Suprapubic skin (tissue), 4 donors: Measurements from ENCODE around the gene BIRC3. TPM values are rescaled to one million over a fixed set of nuclear protein-coding genes. Genes with fewer than 3 reads are reported as not detected.

Source experiments
- DNase-seq, 2 donors: peaks; one replicate each; pipeline ENCODE4 v3.0.0-alpha.2; 2019; ENCODE audit warnings: low spot score in 2 of 2
- H3K27ac ChIP-seq: fragments of 200-600 bp; sonication (generic); one replicate; pipeline ENCODE4 v1.5.1; 2019
- H3K27me3 ChIP-seq: fragments of 200-600 bp; sonication (generic); one replicate; pipeline ENCODE4 v1.5.1; 2019
- H3K36me3 ChIP-seq: fragments of 200-600 bp; sonication (generic); one replicate; pipeline ENCODE4 v1.5.1; 2019
- H3K4me1 ChIP-seq: fragments of 200-600 bp; sonication (generic); one replicate; pipeline ENCODE4 v1.5.1; 2019
- H3K4me3 ChIP-seq: fragments of 200-600 bp; sonication (generic); one replicate; pipeline ENCODE4 v1.5.1; 2019; ENCODE audit warnings: mild to moderate bottlenecking
- H3K9me3 ChIP-seq: fragments of 200-600 bp; sonication (generic); one replicate; pipeline ENCODE4 v1.5.1; 2019
- EP300 ChIP-seq: sonication (generic); formaldehyde crosslinking; IDR thresholded peaks from one replicate; pipeline ENCODE4 v1.6.1; 2017; ENCODE audit warnings: antibody characterized with exemption
- POLR2A ChIP-seq, 2 donors: fragments of 450-650 bp; IDR thresholded peaks; one replicate each; pipeline ENCODE4 v1.6.1; 2017; ENCODE audit warnings: antibody characterized with exemption in 2 of 2, mild to moderate bottlenecking in 2 of 2, moderate library complexity in 2 of 2
- POLR2AphosphoS5 ChIP-seq, 3 donors: sonication (generic); formaldehyde crosslinking; IDR thresholded peaks; one replicate each; pipeline ENCODE4 v1.6.1; 2017; ENCODE audit warnings: antibody characterized with exemption in 3 of 3
- WGBS: methylation state at CpG from one replicate; pipeline ENCODE4 v1.1.5; 2018; 5-methylcytosine and 5-hydroxymethylcytosine counted together
- total RNA-seq, 4 donors: library from RNA; depleted of rRNA; stranded (reverse); fragments of >200 nt; gene quantifications; one replicate each; pipeline ENCODE4 v1.1.0, GENCODE V29; 2016
- TF ChIP-seq, protein P1 (sequence below), 2 donors: fragments of 200-600 bp in 1 of 2; fragments of 450-650 bp in 1 of 2; sonication (generic) in 1 of 2; IDR thresholded peaks; one replicate each; pipeline ENCODE4 v1.5.1; 2016 to 2019; ENCODE audit warnings: antibody characterized with exemption in 2 of 2, mild to moderate bottlenecking in 1 of 2, moderate library complexity in 1 of 2

The BIRC3 gene
- total RNA-seq, 4 donors from 2014 or later: 4.0 to 18.2 (median 10.7) TPM

DNA sequence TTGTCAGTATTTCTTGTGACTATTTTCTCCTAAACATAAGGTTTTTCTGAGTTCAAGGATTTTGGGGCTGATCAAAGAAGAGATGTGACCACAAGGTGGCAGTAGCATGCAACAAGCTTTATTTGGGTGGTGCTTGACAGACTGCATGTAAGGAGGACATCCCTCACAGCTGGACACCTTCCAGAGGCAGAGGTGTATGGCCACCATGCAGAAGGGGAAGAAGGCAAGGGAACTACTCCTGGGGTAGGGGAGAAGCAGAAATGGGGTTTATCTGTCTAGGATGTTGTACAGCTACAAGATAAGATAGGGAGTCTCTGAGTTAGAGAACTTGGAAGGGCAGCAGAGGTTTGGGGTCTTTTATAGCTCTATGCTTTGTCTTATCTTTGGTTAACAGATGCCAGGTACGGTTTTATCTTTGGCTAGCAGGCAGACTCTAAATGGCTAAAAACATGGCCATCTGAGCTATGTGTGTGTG, 24.6 kb downstream of the BIRC3 start:
- Histone ChIP-seq H3K27ac (no peak overlapping the region), H3K27me3 (no peaks in the 10 kb centered on the region), H3K36me3 (peaks cover 3% of the 10 kb centered on the region), H3K9me3 (no peaks in the 10 kb centered on the region), H3K4me3 (no peak overlapping the region), H3K4me1 (peaks cover 13% of the 10 kb centered on the region)
- TF ChIP-seq POLR2AphosphoS5 (IDR thresholded peaks at IDR 0.05) (no peak), POLR2A (IDR thresholded peaks at IDR 0.05) (no peak), EP300 (no peak)
- TF ChIP-seq, protein P1, sequence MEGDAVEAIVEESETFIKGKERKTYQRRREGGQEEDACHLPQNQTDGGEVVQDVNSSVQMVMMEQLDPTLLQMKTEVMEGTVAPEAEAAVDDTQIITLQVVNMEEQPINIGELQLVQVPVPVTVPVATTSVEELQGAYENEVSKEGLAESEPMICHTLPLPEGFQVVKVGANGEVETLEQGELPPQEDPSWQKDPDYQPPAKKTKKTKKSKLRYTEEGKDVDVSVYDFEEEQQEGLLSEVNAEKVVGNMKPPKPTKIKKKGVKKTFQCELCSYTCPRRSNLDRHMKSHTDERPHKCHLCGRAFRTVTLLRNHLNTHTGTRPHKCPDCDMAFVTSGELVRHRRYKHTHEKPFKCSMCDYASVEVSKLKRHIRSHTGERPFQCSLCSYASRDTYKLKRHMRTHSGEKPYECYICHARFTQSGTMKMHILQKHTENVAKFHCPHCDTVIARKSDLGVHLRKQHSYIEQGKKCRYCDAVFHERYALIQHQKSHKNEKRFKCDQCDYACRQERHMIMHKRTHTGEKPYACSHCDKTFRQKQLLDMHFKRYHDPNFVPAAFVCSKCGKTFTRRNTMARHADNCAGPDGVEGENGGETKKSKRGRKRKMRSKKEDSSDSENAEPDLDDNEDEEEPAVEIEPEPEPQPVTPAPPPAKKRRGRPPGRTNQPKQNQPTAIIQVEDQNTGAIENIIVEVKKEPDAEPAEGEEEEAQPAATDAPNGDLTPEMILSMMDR (IDR thresholded peaks at IDR 0.05): peak; percentile 61 to 75
- 54% methylated on average over 1 of the region's 1 CpG for whole genome bisulfite sequencing
- DNase-seq: peak; percentile 84

GRCh38 chr11:102343809-102344208, 26.5 kb downstream of the BIRC3 start:
- Histone ChIP-seq H3K4me1 (peaks cover 21% of the 10 kb centered on the region), H3K4me3 (no peak overlapping the region), H3K27me3 (no peaks in the 10 kb centered on the region), H3K27ac (no peak overlapping the region), H3K36me3 (no peaks in the 10 kb centered on the region), H3K9me3 (no peaks in the 10 kb centered on the region)
- WGBS: 32% methylated on average over 1 of the region's 1 CpG
- no peak for DNase-seq
- TF ChIP-seq, protein P1 (IDR thresholded peaks at IDR 0.05): no peak
- no peak for TF ChIP-seq POLR2AphosphoS5 (IDR thresholded peaks at IDR 0.05)
- TF ChIP-seq EP300: no peak
- TF ChIP-seq POLR2A (IDR thresholded peaks at IDR 0.05): no peak

DNA sequence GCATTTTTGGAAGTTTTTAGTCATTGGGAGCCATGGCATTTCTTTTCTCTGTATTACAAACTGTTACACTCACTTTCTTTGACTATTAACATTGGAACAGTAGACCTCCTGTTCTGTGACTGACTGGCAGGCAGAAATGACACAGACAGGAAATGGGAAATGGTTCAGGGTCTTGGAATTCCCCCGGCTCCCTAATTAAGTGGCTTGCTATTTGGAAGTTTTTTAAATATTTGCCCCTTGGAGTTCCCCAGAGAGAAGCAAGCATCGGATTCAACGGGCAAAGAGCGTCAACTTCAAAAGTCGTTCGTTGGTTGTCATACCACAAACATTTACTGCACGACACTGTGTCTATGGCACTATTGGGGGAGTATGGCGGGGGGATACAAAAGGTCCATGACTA, 28.6 kb downstream of the BIRC3 start:
- H3K27me3 ChIP-seq: no peaks in the 10 kb centered on the region
- H3K4me1 ChIP-seq: peaks cover 38% of the 10 kb centered on the region
- H3K4me3 ChIP-seq: peak overlapping the region; percentile 90
- peaks cover 12% of the 10 kb centered on the region for H3K36me3 ChIP-seq
- no peak for DNase-seq
- no peak for TF ChIP-seq POLR2A (IDR thresholded peaks at IDR 0.05)
- no peak for TF ChIP-seq EP300
- TF ChIP-seq POLR2AphosphoS5 (IDR thresholded peaks at IDR 0.05): no peak
- TF ChIP-seq, protein P1 (IDR thresholded peaks at IDR 0.05): no peak
- 15% methylated on average over 8 of the region's 8 CpGs for WGBS
- H3K9me3 ChIP-seq: no peaks in the 10 kb centered on the region
- H3K27ac ChIP-seq: peak overlapping the region; percentile 100

- Histone ChIP-seq H3K4me1 (peaks cover 38% of the 10 kb centered on the region), H3K36me3 (peaks cover 17% of the 10 kb centered on the region), H3K27me3 (no peaks in the 10 kb centered on the region), H3K27ac (peak overlapping the region; percentile 100), H3K4me3 (peak overlapping the region; percentile 90), H3K9me3 (no peaks in the 10 kb centered on the region)
- WGBS: 3% methylated on average over 5 of the region's 5 CpGs
- no peak for DNase-seq
- TF ChIP-seq POLR2AphosphoS5 (IDR thresholded peaks at IDR 0.05): no peak
- TF ChIP-seq EP300: no peak
- TF ChIP-seq, protein P1 (IDR thresholded peaks at IDR 0.05): no peak
- TF ChIP-seq POLR2A (IDR thresholded peaks at IDR 0.05): no peak
Observed at GRCh38 chr11:102346456-102346747, 29.1 kb downstream of the BIRC3 start.

- H3K36me3 ChIP-seq: peaks cover 22% of the 10 kb centered on the region
- 0% methylated on average over 16 of the region's 77 CpGs for WGBS
- DNase-seq: peak; percentile 94 to 96
Observed at GRCh38 chr11:102346748-102347461, 29.6 kb downstream of the BIRC3 start, which contains the start of gene BIRC2. BIRC2 (plus strand) TSS chr11:102347214; CDS start chr11:102349855, 2,641 bp downstream.

More at GRCh38 chr11:102346748-102347461, 29.6 kb downstream of the BIRC3 start, which contains the start of gene BIRC2:
- Histone ChIP-seq H3K27me3 (no peaks in the 10 kb centered on the region), H3K4me1 (peaks cover 36% of the 10 kb centered on the region), H3K9me3 (no peaks in the 10 kb centered on the region), H3K4me3 (peak within 1 kb of the TSS; percentile 90), H3K27ac (peak within 1 kb of the TSS; percentile 100)
- TF ChIP-seq, protein P1 (IDR thresholded peaks at IDR 0.05): peak; percentile 68 to 92
- TF ChIP-seq POLR2AphosphoS5 (IDR thresholded peaks at IDR 0.05) (peak; percentile 74 to 91 (median 89)), POLR2A (IDR thresholded peaks at IDR 0.05) (peak; percentile 35 to 82), EP300 (no peak)
